RWPE2 (cell line): ENCODE measurements around the gene PPP1R26.

Source experiments
- ATAC-seq: fragments of 200-7000 bp; cut with Tn5 transposase; 3 replicates; pipeline ENCODE4 v1.9.1; 2021; ENCODE audit warnings: low read depth
- DNase-seq: peaks from one replicate; pipeline ENCODE4 v3.0.0-alpha.2; 2020; ENCODE audit warnings: low spot score
- H3K27ac ChIP-seq: fragments of 450-650 bp; 2 replicates; pipeline ENCODE4 v1.5.1; 2017; ENCODE audit warnings: mild to moderate bottlenecking; ENCODE audit not compliant: poor library complexity, severe bottlenecking
- H3K27me3 ChIP-seq: fragments of 250-450 bp; sonication (Bioruptor Pico); 2 replicates; pipeline ENCODE4 v1.5.1; 2021; ENCODE audit warnings: mild to moderate bottlenecking, moderate library complexity; ENCODE audit not compliant: insufficient read depth, poor library complexity, severe bottlenecking
- H3K36me3 ChIP-seq: fragments of 250-450 bp; sonication (Bioruptor Pico); 2 replicates; pipeline ENCODE4 v1.5.1; 2020; ENCODE audit warnings: low read depth, mild to moderate bottlenecking, moderate library complexity
- H3K4me1 ChIP-seq: fragments of 250-450 bp; sonication (Bioruptor Pico); 2 replicates; pipeline ENCODE4 v1.5.1; 2021; ENCODE audit warnings: mild to moderate bottlenecking, moderate library complexity; ENCODE audit not compliant: insufficient read depth, poor library complexity, severe bottlenecking
- H3K4me3 ChIP-seq: fragments of 250-450 bp; sonication (Bioruptor Pico); 2 replicates; pipeline ENCODE4 v1.5.1; 2021; ENCODE audit warnings: mild to moderate bottlenecking, moderate library complexity; ENCODE audit not compliant: severe bottlenecking
- H3K9me3 ChIP-seq: fragments of 250-450 bp; sonication (Bioruptor Pico); 2 replicates; pipeline ENCODE4 v1.5.1; 2021; ENCODE audit warnings: mild to moderate bottlenecking, moderate library complexity; ENCODE audit not compliant: severe bottlenecking
- TF ChIP-seq, protein P1 (sequence below): fragments of 450-650 bp; IDR thresholded peaks from one replicate; pipeline ENCODE4 v1.5.1; 2017; ENCODE audit warnings: mild to moderate bottlenecking, moderate library complexity; ENCODE audit not compliant: poor library complexity, severe bottlenecking

PPP1R26 gene

DNA sequence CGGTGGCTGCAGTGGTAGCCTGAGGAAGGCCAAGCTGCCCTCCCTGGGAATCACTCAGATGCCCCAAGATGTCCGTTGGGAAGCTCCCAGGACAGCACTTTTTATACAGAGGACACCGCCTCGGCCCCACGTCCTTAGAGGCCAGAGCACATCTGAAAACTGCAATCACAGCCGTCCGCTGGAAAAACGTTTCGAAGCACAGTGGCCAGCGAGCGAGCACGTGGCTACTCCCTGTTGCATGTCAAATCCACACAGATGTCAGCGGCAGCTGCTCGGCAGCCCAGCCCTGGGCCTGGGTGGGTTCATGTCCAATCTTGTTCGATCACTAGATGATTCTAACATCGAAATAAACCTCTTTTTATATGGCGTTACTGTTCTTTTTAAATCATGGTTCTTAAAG is 8.9 kb downstream of the PPP1R26 start:
- Histone ChIP-seq H3K27me3 (no peaks in the 10 kb centered on the region), H3K4me3 (no peak overlapping the region), H3K27ac (no peak overlapping the region), H3K36me3 (peaks cover 38% of the 10 kb centered on the region), H3K4me1 (no peaks in the 10 kb centered on the region), H3K9me3 (no peaks in the 10 kb centered on the region)
- no peak for ATAC-seq
- DNase-seq: no peak
- TF ChIP-seq, protein P1, sequence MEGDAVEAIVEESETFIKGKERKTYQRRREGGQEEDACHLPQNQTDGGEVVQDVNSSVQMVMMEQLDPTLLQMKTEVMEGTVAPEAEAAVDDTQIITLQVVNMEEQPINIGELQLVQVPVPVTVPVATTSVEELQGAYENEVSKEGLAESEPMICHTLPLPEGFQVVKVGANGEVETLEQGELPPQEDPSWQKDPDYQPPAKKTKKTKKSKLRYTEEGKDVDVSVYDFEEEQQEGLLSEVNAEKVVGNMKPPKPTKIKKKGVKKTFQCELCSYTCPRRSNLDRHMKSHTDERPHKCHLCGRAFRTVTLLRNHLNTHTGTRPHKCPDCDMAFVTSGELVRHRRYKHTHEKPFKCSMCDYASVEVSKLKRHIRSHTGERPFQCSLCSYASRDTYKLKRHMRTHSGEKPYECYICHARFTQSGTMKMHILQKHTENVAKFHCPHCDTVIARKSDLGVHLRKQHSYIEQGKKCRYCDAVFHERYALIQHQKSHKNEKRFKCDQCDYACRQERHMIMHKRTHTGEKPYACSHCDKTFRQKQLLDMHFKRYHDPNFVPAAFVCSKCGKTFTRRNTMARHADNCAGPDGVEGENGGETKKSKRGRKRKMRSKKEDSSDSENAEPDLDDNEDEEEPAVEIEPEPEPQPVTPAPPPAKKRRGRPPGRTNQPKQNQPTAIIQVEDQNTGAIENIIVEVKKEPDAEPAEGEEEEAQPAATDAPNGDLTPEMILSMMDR: no peak

- peaks cover 31% of the 10 kb centered on the region for H3K36me3 ChIP-seq
- H3K4me1 ChIP-seq: no peaks in the 10 kb centered on the region
- no peak for ATAC-seq
- H3K4me3 ChIP-seq: no peak overlapping the region
- no peak overlapping the region for H3K27ac ChIP-seq
- TF ChIP-seq, protein P1: no peak
- DNase-seq: no peak
- no peaks in the 10 kb centered on the region for H3K27me3 ChIP-seq
- no peaks in the 10 kb centered on the region for H3K9me3 ChIP-seq
Measured at GRCh38 chr9:135489188-135489906, 9.8 kb downstream of the PPP1R26 start.

DNA sequence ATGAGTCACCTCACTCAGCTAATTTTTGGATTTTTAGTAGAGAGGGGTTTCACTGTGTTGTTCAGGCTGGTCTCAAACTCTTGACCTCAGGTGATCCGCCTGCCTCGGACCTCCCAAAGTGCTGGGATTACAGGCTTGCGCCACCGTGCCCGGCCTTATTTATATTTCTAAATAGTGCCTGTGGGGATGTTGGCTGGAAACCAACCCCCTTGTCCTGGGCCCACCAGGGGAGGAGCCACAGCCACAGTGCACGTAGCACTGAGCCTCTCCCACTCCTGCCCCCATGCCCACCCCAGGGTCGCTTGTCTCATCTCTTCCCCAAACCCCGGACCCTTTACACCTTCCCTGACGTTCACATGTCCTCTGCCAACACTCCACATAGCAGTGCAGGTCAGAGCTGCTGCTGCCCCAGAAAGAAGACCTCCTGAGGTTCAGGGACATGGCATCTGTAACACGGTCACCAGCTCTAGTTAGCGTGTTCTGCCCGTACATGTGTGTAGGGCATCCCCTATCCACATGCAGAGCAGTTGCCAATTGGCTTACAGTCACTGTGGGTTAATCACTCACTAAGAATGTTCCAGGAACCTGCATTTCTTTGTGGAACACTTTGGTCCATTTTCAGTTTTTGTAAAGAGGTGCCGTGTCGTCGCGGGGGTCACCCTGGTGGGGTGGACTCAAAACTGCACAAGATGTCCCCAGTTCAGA is 10.7 kb downstream of the PPP1R26 start:
- no peak for DNase-seq

GRCh38 chr9:135490980-135491464 is 11.4 kb downstream of the PPP1R26 start:
- ATAC-seq (no peak), DNase-seq (peak; percentile 54)
- Histone ChIP-seq H3K27ac (no peak overlapping the region), H3K27me3 (no peaks in the 10 kb centered on the region), H3K4me1 (no peaks in the 10 kb centered on the region), H3K4me3 (no peak overlapping the region), H3K36me3 (peaks cover 23% of the 10 kb centered on the region), H3K9me3 (no peaks in the 10 kb centered on the region)
- TF ChIP-seq, protein P1: no peak

More for the DNA sequence above, 10.7 kb downstream of the PPP1R26 start:
- Histone ChIP-seq H3K27me3 (no peaks in the 10 kb centered on the region), H3K4me1 (no peaks in the 10 kb centered on the region), H3K27ac (no peak overlapping the region), H3K36me3 (peaks cover 26% of the 10 kb centered on the region), H3K4me3 (no peak overlapping the region), H3K9me3 (no peaks in the 10 kb centered on the region)
- ATAC-seq: no peak
- TF ChIP-seq, protein P1: no peak
